ENCODE data around the gene GEMIN8.

Gene GEMIN8

GRCh38 chrX:14014526-14014925 lies 15.2 kb downstream of the GEMIN8 start:
- no peak for DNase-seq

DNA sequence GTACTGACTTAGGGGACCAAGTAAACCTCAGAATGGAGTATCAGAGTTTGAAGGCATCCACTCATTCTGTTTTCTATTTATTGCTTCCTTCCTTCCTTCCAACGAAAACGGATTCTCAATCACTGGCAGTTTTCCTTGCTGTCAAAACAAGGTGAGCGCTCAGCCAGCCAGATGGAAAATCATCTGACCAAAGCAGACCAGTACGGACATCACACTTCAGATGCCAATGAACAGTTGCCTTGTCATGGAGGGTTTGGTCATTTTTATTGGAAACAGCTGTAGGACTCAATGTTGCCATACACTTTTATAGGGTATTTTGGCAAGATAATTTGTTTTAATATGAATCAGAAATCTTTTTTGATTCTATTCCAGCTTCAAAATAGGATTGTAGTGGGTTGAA lies 16.6 kb downstream of the GEMIN8 start:
- no peak for DNase-seq

DNA sequence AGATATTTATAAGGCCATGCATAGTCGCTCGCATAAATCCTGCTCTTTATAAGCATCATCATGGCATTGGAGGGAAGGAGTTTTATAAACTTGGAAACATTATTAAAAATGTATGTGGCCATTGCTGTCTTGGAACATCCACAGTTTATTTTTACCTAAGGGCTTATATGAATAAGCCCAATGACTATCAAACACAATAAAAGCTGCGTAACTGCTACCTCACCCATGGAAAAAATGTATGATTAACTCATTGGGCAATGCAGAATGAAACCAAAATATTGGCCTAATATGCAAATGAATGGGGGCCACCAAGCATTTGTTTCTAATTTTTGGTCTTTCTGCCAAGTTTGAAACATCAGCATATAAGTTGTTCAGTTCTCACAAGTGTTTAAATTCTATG lies 19.1 kb downstream of the GEMIN8 start:
- DNase-seq, result no peak

DNA sequence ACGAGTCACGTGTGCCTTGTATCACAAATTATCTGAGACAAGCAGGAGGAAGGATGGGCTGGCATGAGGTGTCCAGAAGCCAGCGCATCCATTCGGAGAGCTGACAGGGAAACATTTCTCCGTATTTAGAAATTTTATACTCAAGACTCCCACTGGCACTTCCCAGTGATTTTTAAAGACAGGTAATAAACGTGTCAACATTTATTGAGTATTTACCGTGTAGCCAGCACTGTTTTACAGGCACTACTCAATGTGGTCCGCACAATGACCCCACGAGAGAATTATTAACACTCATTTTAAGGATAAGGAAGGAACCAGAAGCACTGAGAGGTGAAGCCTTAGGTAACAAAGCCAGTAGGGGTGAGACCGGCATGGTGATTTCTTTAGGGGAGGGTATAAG lies 23.2 kb downstream of the GEMIN8 start:
- no peak for DNase-seq

DNA sequence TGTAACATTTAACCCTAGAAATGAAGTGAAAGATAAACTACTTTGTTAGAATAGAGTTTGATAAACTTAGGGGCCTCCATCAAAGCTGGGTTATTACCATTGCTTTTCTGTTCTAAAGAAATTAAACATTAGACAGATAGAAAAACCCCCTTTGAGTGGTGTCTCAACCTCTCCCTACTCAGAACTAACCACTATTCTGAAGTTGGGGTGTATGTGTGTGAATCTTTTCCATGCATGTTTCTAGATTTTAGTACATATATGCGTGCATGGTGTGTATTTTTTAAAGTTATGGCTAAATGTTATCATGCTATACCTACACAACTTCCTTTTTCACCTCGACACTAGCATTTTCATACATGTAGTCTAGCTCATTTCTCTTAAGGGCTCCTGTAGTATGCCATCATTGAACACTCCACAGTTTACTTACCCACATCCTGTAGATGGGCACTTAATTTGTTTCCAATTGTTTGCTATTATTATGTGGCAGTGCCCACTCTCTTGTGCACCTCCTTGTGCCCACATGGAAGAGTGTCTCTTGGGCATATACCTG lies 25.7 kb downstream of the GEMIN8 start:
- no peak for DNase-seq

DNA sequence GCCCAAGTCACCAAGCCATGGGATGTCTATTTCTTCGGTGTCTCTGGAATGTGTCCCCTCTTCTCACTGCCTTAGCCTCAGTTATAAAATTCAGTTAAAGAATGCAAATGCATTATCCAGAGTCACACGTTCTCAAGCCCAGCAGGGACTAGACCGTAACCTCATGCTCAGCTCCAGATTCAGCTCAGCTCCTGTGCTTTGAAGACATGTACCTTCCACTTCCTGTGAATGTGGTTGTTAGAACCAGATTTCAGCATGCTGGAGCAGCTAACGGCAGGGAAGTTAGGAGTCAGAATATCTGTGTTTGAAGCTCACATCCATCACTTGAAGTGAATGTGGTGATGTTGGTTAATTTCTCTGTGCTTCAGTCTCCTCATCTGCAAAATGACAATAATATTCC lies 26.7 kb downstream of the GEMIN8 start:
- DNase-seq, result no peak

DNA sequence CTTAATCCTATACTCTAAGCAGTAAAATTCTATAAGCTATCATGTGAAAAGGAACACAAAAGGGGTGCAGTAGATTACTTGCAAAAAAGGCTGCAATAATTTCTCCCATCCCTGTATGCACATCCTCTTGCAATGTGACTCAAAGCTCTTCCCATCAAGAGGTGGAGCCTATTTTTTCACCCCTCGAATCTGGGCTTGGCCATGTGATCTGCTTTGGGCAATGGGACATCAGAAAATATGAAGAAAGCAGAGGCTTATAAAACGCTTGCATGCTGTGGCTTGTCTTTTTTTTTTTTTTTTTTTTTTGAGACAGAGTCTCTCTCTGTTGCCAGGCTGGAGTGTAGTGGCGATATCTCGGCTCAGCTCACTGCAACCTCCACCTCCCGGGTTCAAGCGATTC lies 33.0 kb downstream of the GEMIN8 start:
- DNase-seq, result no peak

GRCh38 chrX:13994536-13995080 lies 35.1 kb downstream of the GEMIN8 start:
- DNase-seq, result no peak

GRCh38 chrX:13994104-13994503 lies 35.6 kb downstream of the GEMIN8 start:
- DNase-seq, result no peak

GRCh38 chrX:13990126-13990800 lies 39.4 kb downstream of the GEMIN8 start:
- no peak for DNase-seq

DNA sequence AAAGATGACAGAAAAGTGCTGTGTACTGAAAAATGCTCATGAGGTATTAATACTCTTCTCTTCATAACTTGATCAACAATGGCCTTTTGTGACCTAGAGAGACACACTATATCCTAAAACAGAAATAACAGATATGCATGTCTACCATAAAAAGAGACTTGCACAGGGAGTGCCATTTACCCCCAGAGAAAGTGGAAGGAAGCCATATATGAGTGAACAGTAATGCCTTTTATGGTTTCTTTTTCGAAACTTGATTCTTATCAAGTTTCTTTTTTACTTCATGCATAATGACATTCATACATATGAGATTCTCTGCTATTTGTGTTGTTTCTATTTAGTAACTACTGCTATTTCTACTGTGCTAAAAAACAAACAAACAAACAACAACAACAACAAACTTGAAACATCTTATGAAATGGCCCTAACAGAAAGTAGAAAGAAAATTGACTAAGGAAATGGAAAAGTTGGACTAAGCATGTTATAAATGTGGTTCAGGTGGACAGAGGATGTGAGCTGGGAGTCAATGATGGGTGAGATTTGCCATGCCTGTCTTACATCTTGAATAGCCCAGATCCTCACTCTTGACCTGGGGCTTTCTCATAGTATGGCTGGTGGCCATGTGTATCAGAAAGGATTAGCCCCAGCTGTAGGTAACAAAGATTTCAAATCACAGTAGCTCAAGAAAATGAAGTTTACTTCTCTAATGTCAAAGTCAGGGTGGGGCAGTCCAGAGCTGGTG lies 43.8 kb downstream of the GEMIN8 start:
- no peak for DNase-seq

DNA sequence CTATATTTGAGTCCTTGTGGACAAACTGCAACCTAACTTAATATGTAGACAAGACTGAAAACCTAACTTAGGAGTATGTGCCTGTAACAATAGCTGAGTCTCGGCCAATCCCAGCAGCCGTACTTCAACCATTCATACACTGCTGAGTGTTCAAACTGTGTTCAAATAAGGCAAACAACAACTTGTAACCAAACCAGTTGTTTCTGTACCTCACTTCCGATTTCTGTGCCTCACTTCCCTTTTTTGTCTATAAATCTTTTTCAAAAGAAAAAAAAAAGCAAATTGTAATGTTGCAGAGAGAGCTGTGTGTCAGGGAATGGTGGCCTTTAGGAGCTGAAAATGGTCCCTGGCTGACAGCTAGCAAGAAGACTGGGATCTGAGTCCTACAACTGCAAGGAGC lies 46.0 kb downstream of the GEMIN8 start:
- no peak for DNase-seq

DNA sequence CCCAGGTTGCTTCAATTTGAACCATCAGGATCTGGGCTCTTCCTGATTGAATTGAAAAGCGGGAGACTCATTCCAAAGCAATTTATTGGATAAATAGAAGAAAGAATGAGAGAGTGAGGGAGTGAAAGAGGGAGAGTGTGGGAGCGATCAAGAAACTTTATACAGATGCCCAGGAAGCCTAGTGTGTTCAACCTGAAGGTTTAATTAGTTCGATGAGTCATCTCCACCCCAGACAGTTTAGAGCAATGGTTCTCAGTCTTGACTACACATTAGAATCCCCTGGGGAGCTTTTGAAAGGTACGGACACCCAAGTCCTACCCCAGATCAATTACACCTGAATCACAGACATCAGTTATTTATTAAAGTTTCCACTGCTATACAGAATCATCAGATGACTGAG lies 61.5 kb downstream of the GEMIN8 start:
- no peak for DNase-seq

DNA sequence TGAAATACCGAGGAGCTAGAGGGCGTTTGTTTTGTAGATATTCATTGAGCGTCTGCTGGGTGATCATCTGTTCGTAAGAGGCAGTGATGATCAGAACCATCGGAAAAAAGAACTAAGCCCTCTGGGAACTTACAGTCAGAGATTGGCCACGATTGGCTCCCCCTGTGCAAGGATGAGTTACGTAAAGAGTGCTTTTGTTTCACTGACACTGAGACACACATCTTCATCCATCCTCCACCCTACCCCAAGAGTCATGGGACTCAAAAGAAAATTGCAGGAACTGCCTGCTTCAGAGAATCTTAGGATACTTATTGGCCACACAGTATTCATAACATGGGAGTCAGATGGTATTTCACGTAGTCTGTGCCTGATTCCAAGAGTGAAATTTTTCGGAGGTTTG lies 62.1 kb downstream of the GEMIN8 start:
- no peak for DNase-seq

- DNase-seq, result no peak
Observed at GRCh38 chrX:13966793-13967125, 62.9 kb downstream of the GEMIN8 start.

- DNase-seq, result no peak
Observed at GRCh38 chrX:13966071-13966792, 63.5 kb downstream of the GEMIN8 start.

DNA sequence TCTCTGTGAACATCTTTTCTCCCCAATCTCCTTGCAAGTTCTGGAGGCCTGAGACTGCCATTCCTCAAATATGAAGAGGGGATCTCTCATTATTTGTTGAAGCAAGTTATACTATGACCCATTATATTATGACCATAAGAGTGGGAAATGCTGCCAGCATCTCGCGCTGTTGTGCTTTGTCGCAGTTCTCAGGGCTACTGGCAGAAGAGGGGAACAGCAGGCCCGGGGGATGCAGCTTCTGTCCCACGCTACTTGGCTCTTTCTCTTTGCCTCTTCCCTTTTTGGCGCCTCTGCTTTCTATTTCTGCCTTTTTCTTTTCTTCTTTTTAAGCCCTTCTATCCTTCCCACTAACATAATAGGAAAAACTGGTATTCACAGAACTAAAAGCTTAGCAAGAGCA lies 64.2 kb downstream of the GEMIN8 start:
- DNase-seq, result no peak

DNA sequence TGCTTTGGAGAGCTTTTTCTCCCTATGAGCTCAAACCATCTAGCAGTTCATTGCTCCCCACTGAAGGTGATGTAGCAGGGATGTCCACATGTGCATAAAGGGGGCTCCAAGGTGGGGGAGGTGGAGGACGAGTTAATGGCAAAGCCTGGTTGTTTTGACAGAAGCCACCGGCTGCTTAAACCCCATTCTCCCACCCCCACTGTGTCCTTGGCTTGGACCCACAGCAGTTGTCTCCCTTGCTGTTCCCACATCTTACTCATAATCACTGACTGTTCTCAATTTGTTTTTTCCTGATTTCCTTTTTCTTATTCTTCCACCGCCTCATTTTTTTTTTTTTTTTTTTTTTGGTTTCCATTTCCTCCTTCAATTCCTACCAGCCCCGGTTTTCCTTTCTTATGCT lies 72.7 kb downstream of the GEMIN8 start:
- DNase-seq, result no peak

Measured in retina (tissue), 1 donor.